ENCODE results near the gene MBD3. TPM values are rescaled to one million over a fixed set of nuclear protein-coding genes. Genes with fewer than 3 reads are reported as not detected.
"Not testable (repeated sequence)": the region's sequence is repeated elsewhere in the genome, so short reads cannot be mapped to it uniquely, and the experiment has no call there.

Gene MBD3, protein sequence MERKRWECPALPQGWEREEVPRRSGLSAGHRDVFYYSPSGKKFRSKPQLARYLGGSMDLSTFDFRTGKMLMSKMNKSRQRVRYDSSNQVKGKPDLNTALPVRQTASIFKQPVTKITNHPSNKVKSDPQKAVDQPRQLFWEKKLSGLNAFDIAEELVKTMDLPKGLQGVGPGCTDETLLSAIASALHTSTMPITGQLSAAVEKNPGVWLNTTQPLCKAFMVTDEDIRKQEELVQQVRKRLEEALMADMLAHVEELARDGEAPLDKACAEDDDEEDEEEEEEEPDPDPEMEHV
- polyA plus RNA-seq (16.6 to 27.4 TPM (median 21.9 TPM) in 3 replicates), polyA minus RNA-seq (25.1 to 33.3 TPM (median 28.8 TPM) in 3 replicates)
- 6.5 TPM for polyA plus RNA-seq (2011; ENCODE audit: low read depth)
- polyA plus RNA-seq (2011; cell fraction: cytosol; rRNA removed) = 14.2 and 35.0 TPM in 2 replicates
- 39.6 and 62.3 TPM in 2 replicates for polyA plus RNA-seq (2011; cell fraction: nucleus; rRNA removed)
- polyA plus RNA-seq (2012; ENCODE audit: low replicate concordance) = 23.8 and 42.8 TPM in 2 replicates
- polyA minus RNA-seq (2011; cell fraction: cytosol; rRNA and poly(A)+ RNA removed) = 57.6 TPM
- 27.7 and 31.1 TPM in 2 replicates for polyA minus RNA-seq (2011; cell fraction: nucleus; rRNA and poly(A)+ RNA removed)

DNA sequence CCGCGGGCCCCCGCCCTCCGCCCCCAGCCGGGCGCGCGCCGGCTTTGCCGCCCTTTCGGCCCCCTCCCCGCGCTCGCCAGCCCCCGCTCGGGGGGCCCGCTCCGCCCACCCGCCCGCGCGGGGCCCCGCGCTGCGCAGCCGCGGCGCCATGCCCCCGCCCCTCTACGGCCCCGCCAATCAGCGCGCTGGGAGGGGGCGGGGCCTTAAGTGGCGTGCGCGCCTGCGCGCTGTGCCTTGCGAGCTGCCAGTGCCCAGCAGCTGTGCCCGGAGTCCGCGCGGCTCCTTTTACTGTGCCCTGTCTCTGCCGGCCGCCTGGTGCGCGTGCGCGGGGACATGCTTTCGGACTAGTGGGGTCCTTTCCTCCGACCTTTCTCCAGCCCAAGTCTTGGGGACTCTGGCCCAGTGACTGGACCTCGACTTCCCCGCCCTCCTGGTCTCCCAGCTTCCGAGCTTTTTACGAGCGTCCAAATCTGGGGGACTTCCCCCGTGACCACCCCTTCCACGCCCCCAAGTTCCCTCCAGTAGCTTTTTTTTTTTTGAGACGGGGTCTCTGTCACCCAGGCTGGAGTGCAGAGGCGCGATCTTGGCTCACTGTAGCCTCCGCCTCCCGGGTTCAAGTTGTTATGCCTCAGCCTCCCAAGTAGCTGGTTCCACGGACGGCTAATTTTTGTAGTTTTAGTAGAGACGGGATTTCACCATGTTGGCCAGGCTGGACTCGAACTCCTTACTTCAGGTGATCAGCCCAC lies at the start of gene MBD3:
Gene MBD3 (minus strand): TSS at position 111 of the 746 bp plus-strand sequence. CDS start 234 bp downstream, outside the sequence.
- no peak for FAIRE-seq
- H3K9me3 ChIP-seq (ENCODE audit: control insufficient read depth, low read depth, low read length) = no peaks in the 10 kb centered on the region
- dilution Hi-C loops (cut with MboI; ENCODE audit: extremely low pct_ligation_motif_present, low sequenced_read_pairs) = no loop called here

GRCh38 chr19:1640893-1641448 lies 48.3 kb upstream of the MBD3 start:
- H3K27ac ChIP-seq (ENCODE audit: control insufficient read depth, insufficient read depth, low read length); H3K4me2 ChIP-seq (ENCODE audit: control insufficient read depth, extremely low read depth, insufficient read depth, low read depth, low read length); FAIRE-seq; DNase-seq (ENCODE audit: low read depth, low spot score); H3K27me3 ChIP-seq (ENCODE audit: control insufficient read depth, extremely low read depth, insufficient read depth, low read length); H3K4me3 ChIP-seq (ENCODE audit: control insufficient read depth in 2 of 3, extremely low read depth in 1 of 3, insufficient read depth in 2 of 3, low read depth in 1 of 3, low read length in 3 of 3); H4K20me1 ChIP-seq (ENCODE audit: control insufficient read depth, extremely low read depth, insufficient read depth, low read length); H3K4me1 ChIP-seq (ENCODE audit: control insufficient read depth, extremely low read depth, insufficient read depth, low read length); H3K9me3 ChIP-seq (ENCODE audit: control insufficient read depth, low read depth, low read length); H3K9ac ChIP-seq (ENCODE audit: control insufficient read depth, extremely low read depth, insufficient read depth, low read length); H3K9me1 ChIP-seq (ENCODE audit: control insufficient read depth, extremely low read depth, insufficient read depth, low read length); dilution Hi-C loops (cut with MboI; ENCODE audit: extremely low pct_ligation_motif_present, low sequenced_read_pairs); H2AFZ ChIP-seq (ENCODE audit: control insufficient read depth, low read length): not testable (repeated sequence)
- Histone ChIP-seq H3K79me2 (ENCODE audit: control insufficient read depth, insufficient read depth, low read length) (peaks cover 29% of the 10 kb centered on the region), H3K36me3 (ENCODE audit: control insufficient read depth in 2 of 2, extremely low read depth in 1 of 2, insufficient read depth in 2 of 2, low read length in 2 of 2) (peaks cover 27 to 31% of the 10 kb centered on the region in 2 experiments)

More for the DNA sequence above, at the start of gene MBD3:
- H3K9ac ChIP-seq (ENCODE audit: control insufficient read depth, extremely low read depth, insufficient read depth, low read length) = peak within 1 kb of the TSS; percentile 98
- H3K4me1 ChIP-seq (ENCODE audit: control insufficient read depth, extremely low read depth, insufficient read depth, low read length) = peaks cover 30% of the 10 kb centered on the region
- H4K20me1 ChIP-seq (ENCODE audit: control insufficient read depth, extremely low read depth, insufficient read depth, low read length) = peaks cover 7% of the 10 kb centered on the region
- peak within 1 kb of the TSS; percentile 94 to 96 (median 94) for H3K4me3 ChIP-seq (ENCODE audit: control insufficient read depth in 2 of 3, extremely low read depth in 1 of 3, insufficient read depth in 2 of 3, low read depth in 1 of 3, low read length in 3 of 3)
- peak; percentile 61 for DNase-seq (ENCODE audit: low read depth, low spot score)
- peaks cover under 1% of the 10 kb centered on the region for H3K9me1 ChIP-seq (ENCODE audit: control insufficient read depth, extremely low read depth, insufficient read depth, low read length)
- H3K4me2 ChIP-seq (ENCODE audit: control insufficient read depth, extremely low read depth, insufficient read depth, low read depth, low read length) = peak within 1 kb of the TSS; percentile 95
- TF ChIP-seq, protein P1, sequence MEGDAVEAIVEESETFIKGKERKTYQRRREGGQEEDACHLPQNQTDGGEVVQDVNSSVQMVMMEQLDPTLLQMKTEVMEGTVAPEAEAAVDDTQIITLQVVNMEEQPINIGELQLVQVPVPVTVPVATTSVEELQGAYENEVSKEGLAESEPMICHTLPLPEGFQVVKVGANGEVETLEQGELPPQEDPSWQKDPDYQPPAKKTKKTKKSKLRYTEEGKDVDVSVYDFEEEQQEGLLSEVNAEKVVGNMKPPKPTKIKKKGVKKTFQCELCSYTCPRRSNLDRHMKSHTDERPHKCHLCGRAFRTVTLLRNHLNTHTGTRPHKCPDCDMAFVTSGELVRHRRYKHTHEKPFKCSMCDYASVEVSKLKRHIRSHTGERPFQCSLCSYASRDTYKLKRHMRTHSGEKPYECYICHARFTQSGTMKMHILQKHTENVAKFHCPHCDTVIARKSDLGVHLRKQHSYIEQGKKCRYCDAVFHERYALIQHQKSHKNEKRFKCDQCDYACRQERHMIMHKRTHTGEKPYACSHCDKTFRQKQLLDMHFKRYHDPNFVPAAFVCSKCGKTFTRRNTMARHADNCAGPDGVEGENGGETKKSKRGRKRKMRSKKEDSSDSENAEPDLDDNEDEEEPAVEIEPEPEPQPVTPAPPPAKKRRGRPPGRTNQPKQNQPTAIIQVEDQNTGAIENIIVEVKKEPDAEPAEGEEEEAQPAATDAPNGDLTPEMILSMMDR (optimal IDR thresholded peaks at IDR 0.05 in 1 of 3, IDR thresholded peaks at IDR 0.05 in 1 of 3, conservative IDR thresholded peaks at IDR 0.05 in 1 of 3; ENCODE audit: extremely low read depth in 1 of 3, insufficient read depth in 2 of 3, low read length in 3 of 3) = no peak
- no peak for TF ChIP-seq EZH2 (IDR thresholded peaks at IDR 0.05; ENCODE audit: low read length)
- H2AFZ ChIP-seq (ENCODE audit: control insufficient read depth, low read length) = peak within 1 kb of the TSS; percentile 78
- peak within 1 kb of the TSS; percentile 89 for H3K27ac ChIP-seq (ENCODE audit: control insufficient read depth, insufficient read depth, low read length)
- peaks cover 9 to 13% of the 10 kb centered on the region in 2 experiments for H3K36me3 ChIP-seq (ENCODE audit: control insufficient read depth in 2 of 2, extremely low read depth in 1 of 2, insufficient read depth in 2 of 2, low read length in 2 of 2)
- no peaks in the 10 kb centered on the region for H3K27me3 ChIP-seq (ENCODE audit: control insufficient read depth, extremely low read depth, insufficient read depth, low read length)
- peaks cover 32% of the 10 kb centered on the region for H3K79me2 ChIP-seq (ENCODE audit: control insufficient read depth, insufficient read depth, low read length)
